HG03095 (cell line): ENCODE measurements around the gene RALBP1.
A peak's percentile ranks its signal among the peaks of the same experiment; 100 is the strongest.
"Not testable (repeated sequence)": the region's sequence is repeated elsewhere in the genome, so short reads cannot be mapped to it uniquely, and the experiment has no call there.

Experiments
- ATAC-seq: cut with Tn5 transposase; IDR thresholded peaks from one replicate; pipeline ENCODE4 v1.9.1; 2021; ENCODE audit warnings: moderate library complexity; ENCODE audit not compliant: unreplicated experiment

RALBP1 gene

GRCh38 chr18:9453283-9453682 lies 22.0 kb upstream of the RALBP1 start:
- ATAC-seq: no peak

DNA sequence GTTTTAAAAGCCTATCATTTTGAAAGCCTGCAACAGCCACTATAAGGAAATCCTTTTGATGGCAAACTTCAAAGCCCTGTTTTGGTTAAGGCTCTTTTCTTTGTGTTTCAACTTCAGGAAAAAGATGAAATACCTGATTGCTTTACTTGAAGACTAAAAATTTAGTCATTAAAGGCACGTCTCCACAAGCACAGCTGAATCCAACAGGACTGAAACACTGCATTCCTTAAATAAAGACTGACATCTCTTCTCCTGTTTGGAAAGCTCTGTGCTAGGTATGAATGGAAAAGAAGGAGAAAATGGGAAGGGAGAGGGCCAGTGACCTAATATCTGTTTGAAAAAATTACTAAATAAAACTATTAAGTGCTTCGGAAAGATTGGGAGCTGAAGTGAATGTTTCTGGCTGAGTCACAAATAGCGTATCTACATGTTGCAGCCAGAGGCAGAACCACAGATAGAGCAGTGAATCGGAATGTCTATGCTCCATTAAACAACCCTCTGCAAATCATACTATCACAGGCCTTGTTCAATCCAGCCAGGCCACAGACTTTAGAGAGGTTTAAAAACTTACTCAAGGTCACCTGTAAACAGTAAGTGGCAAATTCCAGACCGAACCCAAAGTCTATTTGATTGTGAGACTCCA lies 21.1 kb upstream of the RALBP1 start:
- ATAC-seq: no peak

- no peak for ATAC-seq
Observed at GRCh38 chr18:9455718-9456511, 19.4 kb upstream of the RALBP1 start.

DNA sequence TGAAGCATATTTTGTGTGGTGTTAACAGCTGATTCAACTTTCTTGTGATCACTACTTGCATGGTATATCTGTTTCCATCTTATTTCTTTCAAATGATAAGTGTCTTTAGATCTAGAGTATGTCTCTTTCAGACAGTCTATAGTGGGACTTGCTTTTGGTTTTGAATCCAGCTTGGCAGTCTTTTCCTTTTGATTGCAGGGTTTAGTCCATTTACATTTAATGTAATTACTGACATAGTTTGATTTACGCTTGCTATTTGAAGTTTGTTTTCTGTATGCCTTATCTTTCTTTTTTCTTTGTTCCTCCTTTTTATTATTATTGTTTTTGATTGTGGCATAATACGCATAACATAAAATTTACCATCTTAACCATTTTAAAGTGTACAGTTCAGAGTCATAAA lies 9.2 kb upstream of the RALBP1 start:
- no peak for ATAC-seq

- ATAC-seq: no peak
Observed at GRCh38 chr18:9466846-9467245, 8.5 kb upstream of the RALBP1 start.

DNA sequence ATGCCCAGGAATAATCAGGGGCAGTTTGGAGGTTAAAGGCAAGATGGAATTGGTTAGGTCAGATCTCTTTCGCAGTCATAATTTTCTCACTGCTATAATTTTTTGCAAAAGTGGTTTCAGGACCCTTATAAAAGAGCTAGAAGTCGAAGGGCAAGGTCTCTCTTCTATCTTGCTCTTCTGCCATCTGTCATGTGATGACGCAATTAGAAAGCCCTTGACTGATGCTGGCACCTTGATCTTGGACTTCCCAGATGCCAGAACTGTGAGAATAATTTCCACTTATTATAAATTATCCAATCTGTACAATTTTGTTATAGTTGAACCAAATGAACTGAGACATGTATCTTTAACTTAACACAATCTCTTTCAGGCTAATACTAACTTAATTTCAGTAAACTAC lies 6.3 kb upstream of the RALBP1 start:
- no peak for ATAC-seq

DNA sequence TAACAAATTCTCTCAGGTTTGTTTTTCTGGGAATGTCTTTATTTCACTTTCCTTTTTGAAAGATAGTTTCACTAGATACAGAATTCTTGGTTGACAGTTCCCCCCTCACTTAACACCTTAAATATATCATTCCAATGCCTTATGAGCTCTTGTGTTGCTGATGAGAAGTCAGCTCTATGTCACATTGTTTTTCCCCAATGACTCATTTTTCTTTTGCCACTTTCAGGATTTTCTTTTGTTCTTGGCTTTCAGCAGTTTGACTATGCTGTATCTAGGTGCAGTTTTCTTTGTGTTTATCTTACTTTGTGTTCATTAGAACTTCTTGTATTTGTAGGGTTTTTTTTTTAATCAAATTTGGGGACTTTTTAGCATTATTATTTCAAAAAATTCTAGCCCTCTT lies 5.6 kb upstream of the RALBP1 start:
- ATAC-seq: no peak

- ATAC-seq: no peak
Observed at GRCh38 chr18:9474108-9474982, 968 bp upstream of the RALBP1 start.

GRCh38 chr18:9475643-9476591 lies 604 bp downstream of the RALBP1 start:
- peak; percentile 23 for ATAC-seq

GRCh38 chr18:9476949-9477348 lies 1.6 kb downstream of the RALBP1 start:
- ATAC-seq: not testable (repeated sequence)

DNA sequence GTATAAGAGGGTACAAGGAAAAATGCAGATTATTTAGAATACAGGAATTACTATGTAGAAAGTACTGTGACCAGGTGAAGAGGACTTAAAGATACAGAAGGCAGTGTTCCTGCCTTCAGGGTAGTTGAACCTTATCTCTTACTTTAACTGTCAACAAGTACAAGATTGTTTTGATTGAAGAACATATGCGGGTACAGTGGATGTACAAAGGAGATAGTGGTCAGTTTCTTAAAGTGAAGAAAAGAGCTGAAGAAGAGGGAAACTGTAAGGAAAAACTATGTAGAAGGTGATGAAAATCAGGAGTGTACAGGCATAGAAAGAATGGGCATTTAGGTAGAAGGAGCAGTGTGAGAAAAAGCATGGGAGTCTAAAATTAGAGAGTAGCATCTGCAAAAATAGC lies 2.2 kb downstream of the RALBP1 start:
- ATAC-seq: no peak

DNA sequence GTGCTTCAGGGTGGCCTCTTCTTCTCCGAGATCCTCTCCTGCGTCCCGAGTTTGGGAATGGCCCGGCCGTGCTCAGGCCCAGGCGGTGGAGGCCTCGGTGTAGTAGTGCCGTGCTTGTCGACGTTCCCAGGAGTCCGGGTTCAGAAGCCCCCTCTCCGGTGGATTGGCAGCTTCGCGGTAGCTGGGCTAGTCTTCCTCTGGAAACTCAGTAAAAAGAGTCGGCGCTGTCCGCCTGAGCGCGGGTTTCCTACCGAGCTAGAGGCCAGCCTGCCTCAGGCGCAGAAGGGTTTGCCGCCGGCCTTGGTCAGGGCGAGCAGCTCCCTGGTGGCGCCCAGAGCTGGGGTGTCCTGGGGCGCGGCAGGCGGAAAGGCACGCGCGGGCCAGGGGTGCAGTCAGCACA lies 3.2 kb downstream of the RALBP1 start:
- no peak for ATAC-seq

GRCh38 chr18:9482790-9483189 lies 7.5 kb downstream of the RALBP1 start:
- ATAC-seq: no peak

- ATAC-seq: no peak
Observed at GRCh38 chr18:9483526-9483925, 8.2 kb downstream of the RALBP1 start.

GRCh38 chr18:9484856-9485255 lies 9.5 kb downstream of the RALBP1 start:
- not testable (repeated sequence) for ATAC-seq

DNA sequence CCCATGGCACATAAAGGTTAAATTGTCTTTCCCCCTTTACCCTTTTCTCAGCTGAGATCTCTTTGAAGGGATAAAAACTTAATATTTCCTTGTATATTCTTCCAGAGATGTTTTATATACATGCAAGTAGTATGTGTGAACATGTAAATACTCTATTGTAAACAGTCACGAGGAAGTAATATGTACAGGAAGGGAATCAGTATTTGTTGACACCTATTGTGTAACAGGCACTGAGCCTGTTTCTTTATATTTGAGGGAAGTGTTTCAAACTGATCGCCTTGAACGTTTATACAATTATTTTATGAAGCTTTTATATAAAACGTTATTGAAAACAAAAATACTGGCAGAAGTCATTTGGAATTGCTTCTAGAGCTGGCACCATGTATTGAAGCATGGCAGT lies 13.2 kb downstream of the RALBP1 start:
- no peak for ATAC-seq

GRCh38 chr18:9494778-9495331 lies 19.5 kb downstream of the RALBP1 start:
- ATAC-seq: no peak

DNA sequence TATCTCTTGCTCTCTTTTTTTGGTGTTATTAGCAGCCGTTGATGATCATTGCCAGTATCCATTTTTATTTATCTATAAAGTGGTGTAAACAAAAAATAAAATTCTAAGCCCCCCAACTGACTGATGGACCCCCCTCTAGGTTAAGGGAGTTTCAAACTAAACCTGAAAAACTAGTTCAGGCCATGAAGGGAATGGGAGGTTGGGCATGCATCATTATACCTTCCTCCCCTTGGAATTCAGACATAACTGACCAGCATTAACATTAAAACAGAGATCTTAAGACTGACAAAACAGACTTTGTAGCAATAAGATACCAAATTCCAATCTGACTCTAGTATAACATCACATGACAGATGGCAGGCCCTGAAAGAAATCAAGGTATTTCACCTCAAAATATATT lies 20.2 kb downstream of the RALBP1 start:
- ATAC-seq: no peak

- ATAC-seq: no peak
Observed at GRCh38 chr18:9495916-9496705, 20.8 kb downstream of the RALBP1 start.
